Femur (tissue), 1 donor: ENCODE data around the gene CFAP45.
A peak's percentile ranks its signal among the peaks of the same experiment; 100 is the strongest.

Experiments
- DNase-seq: peaks from one replicate; pipeline ENCODE4 v3.0.0-alpha.2; 2017

CFAP45 gene

DNA sequence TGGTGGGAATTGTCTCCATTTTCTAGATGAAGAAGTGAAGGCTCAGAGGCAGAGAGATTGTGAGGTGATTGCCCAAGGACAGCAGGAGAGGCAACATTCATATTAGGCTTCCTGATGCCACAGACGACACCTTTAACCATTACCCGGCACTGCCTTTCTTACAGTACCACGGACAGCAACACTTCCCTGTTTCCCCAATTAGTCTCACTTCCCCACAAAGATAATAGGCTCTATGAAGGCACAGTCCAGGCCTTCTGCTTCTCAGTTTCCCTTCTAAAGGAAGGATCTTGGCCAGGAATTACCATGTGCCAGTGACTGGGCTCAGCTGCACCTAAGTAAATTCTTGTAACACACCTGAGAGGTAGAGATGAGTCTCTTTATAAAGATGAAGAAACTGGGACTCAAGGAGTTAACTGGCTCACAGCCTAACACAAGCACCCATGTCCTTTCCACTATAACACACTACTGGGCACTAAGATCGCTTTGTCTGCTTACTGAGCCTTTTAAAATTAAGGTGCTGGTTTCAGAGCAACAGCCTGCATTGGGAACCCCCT, 35.8 kb upstream of the CFAP45 start:
- DNase-seq: no peak

- no peak for DNase-seq
These were observed 35.3 kb upstream of the CFAP45 start for GRCh38 chr1:159935305-159935704.

- no peak for DNase-seq
These were observed 34.4 kb upstream of the CFAP45 start for GRCh38 chr1:159934136-159935039.

DNA sequence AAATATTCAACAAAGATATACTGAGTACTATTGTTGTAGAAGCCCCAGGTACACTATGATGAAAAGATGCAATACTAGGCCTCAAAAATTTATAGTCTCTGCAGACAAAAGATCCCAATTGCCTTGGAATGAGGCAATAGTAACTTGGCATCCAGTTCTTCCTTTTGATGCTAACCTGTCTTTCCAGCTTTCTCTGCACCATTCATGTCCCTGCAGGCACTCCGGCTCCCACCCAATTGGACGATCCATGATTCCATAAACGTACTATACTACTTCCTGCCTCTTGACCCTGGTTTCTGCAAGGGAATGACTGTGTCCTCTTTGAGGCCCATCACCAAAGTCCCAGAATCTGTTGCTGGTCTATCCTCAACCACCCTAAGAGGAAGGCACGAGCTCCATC, 33.4 kb upstream of the CFAP45 start:
- no peak for DNase-seq

- DNase-seq: no peak
These were observed 32.6 kb upstream of the CFAP45 start for GRCh38 chr1:159932296-159933285.

DNA sequence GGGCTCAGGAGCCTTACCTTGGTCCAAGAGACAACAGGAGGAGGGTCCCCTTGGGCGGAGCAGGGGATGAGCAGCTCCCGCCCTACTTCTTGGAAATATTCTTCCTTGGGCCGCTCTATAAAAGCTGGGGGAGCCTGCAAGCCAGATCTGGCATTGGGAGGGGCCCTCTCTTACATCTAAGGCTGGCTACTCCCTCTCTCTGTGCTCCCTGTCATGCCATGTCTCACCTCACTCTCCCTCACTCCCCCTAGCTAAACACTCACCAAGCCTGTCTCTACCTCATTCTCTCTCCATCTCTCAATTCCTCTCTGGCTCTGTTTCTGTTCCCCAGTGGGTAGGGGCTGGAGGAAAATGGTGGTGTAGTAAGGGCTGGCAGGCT, 31.8 kb upstream of the CFAP45 start:
- no peak for DNase-seq

GRCh38 chr1:159931101-159931794, 31.3 kb upstream of the CFAP45 start:
- no peak for DNase-seq

GRCh38 chr1:159930634-159931033, 30.7 kb upstream of the CFAP45 start:
- DNase-seq: no peak

- DNase-seq: no peak
These were observed 30.3 kb upstream of the CFAP45 start for GRCh38 chr1:159930216-159930615.

DNA sequence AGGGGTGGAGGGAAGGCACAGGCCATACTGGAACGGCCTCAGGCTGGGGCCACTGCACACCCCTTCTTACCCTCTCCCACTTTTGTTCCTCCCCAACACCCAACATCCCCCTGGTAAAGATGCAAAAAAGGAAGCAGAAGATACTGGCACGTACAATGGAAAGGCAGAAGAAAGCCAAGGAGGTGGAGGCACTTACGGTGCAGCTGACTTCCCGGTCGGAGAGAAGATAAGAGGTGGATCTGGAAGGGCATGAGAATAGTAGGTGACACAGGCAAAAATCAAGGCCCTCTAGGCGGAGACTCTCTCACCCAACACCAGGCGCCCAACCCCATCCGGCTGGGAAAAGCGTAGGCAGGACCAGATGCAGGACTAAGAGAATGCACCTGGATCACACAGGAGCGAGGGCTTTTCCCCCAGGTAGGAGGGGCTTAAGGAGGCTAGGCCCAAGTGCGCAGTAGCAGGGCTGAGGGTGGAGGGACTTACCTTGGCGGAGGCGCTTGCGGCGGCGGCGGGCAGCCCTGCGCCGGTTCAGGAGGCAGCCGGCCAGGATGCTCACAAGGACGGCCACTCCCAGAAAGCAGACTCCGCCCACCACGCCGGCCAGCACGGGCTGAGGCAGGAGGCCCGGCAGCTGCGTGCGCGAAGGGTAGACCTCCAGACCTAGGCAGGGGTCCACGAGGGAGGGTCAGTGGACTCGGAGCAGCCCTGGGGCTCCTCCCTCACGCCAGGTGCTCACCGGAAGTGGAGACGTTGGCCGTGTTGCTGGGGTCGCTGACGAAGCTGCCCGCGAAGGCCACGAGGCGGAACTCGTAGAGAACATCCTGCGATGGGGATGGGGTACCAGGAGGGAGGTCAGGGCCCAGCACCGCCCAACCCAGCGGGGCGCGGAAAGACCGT, 29.4 kb upstream of the CFAP45 start:
- no peak for DNase-seq

DNA sequence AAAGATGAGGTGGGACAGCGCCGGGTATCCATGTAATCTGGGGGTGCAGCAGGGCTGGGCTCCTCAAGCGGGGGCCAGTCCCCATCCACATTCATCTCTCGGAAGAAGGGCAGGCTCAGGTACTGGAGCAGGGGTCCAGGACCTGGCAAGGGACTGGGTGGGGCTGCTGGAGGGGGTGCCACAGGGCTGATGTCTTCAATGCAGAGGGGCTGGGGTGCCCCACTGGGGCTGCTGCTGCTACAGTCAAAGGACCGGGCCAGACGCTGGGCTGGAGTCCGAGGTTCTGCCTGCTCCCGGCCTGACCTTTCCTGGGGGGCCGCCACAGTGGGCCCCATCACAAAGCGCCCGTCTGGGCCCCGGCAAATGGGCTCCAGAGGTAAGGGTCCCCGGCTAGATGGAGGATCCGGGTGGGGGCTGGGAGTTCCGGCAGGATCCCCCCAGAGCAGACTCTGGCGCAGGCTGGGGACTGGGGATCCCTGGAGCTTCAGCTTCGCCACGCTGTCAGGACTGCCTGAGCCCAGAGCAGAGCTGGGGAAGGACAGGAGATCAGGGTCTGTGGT, 28.6 kb upstream of the CFAP45 start:
- no peak for DNase-seq

DNA sequence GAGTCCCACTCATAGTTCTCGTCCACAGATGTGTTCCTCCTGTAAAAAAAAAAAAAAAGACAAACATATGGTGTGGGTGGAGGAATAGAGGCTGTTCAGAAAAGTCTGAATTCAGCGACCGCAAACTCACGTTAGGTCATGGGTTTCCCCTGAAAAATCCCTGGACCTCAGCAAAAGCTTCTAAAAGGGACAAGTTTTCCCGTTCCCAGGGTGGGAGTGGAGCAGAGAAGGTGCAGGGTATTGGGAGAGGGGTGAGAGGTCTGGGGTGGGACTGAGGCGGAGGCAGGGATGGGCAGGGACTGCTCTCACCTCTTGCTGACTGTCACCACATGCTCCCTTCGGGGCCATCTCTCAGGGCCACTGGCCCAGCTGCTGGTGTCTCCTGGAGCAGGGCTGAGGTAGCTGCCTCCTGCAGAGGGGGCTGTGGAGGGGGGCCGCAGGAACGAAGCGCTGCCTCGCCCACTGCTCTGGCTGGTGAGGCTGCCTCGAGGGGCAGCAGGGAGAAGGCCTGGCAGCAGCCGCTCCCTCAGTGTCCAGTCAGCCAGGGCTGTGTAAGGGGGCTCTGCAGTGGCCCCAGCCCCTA, 28.0 kb upstream of the CFAP45 start:
- DNase-seq: no peak

DNA sequence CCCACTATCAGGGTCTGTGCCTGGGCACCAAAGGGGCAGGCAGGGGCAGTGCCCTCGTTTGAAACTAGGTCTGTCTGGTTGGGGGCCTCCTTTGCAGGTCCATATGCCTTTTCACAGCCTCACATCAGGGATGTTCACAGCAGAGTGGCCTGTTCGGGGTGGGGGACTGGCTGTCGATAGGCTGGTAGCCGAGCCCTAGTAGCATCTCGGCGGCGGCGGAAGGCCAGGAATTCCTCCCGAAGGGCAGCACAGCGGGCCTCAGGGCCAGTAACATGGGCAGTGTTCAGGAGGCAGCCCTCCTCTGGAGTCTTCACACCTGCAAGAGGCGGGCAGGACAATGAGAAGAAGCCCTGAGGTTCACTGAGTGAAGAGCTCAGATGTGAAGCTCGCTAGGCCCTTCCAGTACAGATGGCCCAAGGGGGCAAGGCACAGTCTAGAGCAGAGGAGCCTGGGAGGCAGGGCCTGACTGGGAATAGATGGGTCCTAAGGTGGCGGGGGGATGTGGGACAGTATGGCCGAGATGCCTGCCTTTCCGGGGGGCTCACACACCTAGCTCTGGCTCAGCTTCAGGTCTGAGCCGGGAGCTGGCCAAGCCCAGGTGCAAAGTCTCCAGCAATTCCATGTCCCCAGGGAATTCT, 27.4 kb upstream of the CFAP45 start:
- no peak for DNase-seq

- DNase-seq: no peak
These were observed 25.7 kb upstream of the CFAP45 start for GRCh38 chr1:159925719-159926078.

GRCh38 chr1:159924791-159925718, 25.1 kb upstream of the CFAP45 start, which contains the start of gene TAGLN2:
Gene TAGLN2 (minus strand): TSS chr1:159925507. CDS start chr1:159920509, 4,998 bp downstream.
- peak; percentile 95 for DNase-seq

DNA sequence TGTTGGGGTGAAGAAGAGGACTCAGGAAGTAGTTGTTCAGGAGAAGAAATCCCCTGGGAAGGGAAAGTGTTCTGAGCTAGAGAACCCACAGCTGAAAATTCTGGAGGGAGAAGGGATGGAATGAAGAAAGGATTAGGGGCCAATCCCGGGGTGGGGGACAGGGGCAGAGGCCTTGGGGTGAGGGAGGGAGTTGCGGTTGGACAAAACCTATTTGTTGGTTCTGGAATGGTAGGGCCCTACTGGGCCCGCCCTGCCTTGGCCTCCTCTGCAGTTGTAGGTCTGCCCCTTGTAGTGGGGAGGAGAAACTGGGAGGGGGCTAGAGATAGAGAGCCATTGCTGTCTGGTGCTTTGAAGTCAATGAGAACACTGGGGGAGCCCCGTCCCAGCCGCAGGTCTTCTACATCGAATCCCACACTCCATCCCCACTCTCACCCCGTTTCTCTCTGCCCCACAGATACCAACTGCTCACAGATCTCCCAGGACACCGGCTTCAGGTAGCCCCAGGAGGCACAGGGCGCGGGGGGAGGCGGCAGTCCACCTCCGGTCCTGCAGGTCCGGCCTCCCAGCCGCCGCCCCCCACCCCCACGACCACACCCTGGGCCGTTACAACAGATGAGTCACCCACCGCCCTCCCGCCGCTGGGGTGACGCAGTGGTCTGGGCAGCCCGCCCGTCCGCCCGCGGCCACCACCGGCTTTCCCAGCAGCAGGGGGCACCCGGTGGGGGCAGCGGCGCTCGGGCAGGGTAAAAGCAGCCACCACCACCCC, 24.2 kb upstream of the CFAP45 start:
- peak; percentile 93 for DNase-seq

GRCh38 chr1:159923203-159924024, 23.4 kb upstream of the CFAP45 start:
- peak; percentile 93 for DNase-seq
